GM18511 (cell line): Measurements from ENCODE around the gene ZNF407.
A peak's percentile ranks its signal among the peaks of the same experiment; 100 is the strongest.

Source experiments
- ATAC-seq: cut with Tn5 transposase; IDR thresholded peaks from one replicate; pipeline ENCODE4 v1.9.1; 2021; ENCODE audit warnings: mild to moderate bottlenecking, moderate library complexity; ENCODE audit not compliant: unreplicated experiment

The ZNF407 gene

DNA sequence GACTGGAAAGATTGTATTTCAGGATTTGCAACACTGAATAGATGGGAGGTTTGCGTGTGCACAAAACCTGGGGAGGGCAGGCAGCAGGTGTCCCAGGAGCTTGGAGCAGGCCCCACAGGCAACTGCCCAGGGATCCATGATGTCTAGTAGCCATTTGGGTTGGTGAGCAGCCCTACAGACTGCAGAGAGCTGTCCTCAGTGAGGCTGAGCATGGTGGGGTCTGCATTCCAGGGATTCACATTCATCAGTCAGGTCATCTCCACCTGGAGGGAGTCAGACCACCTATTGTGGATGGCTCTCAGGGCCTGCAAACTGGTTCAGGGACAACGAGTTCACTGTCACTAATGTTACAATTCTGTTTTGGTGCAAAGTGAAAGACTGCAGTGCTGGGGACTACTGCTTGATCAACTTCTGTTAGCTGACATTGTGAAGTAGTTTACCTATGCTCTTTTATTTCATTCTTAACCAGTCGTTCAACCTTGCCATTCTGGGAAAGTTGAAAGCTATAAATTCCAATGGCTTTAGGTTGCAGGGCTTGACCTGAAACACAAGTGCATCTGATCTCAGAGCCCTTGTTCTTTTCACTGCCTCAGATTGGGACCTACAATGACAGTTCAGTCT lies 222.6 kb downstream of the ZNF407 start:
- no peak for ATAC-seq

DNA sequence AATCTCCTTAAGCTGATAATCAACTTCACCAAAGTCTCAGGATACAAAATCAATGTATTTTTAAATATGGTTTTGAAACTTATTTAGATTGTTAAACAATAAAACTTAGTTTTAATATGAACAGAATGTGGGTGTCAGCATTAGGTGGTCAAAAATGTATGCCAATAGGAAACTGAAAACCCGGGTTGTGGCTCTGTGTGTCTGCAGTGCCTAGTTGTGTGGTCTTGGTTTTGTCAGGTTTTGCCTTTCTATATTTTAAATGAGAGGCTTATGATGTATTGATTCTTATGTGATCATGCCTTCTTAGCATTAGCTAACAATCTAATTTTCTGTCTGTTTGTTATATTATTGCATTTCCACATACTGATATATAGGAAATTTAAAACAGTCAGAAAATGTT lies 227.8 kb downstream of the ZNF407 start:
- ATAC-seq, result peak; percentile 52

DNA sequence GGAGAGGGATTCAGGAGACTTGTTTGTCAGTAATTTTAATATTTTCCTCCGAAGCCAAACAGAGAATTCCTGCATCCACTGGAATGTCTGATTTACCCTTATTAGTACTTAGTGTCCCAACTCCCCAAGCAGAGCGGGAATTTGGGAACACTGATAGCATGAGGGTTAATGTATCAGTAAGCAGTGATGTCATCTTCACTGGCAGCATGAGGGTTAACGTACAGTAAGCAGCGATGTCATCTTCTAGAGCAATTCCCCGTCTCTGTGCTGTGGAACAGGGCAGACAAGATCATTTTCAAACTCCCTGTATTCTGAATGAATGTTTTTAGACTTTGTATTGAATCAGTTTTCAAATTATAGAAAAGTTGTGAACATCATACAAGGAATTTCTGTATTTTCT lies 228.9 kb downstream of the ZNF407 start:
- ATAC-seq, result no peak

DNA sequence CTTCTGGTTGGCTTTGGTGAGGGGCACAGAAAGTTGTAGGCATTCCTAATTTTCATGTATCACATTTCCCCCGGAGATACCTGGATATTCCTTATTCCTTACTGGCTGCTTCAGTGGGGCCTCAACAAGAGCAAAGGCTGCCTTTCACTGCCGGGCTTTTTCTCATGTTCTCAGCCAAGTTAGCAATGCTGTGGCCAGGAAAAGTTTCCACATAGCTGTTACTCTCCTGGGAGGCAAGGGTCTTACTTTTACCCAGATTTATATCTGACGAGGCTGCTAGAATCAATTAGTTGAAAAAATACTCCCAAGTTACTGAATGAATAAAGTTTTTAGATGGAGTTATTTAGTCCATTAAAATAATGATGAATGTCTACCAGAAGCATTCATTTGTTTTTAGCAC lies 230.5 kb downstream of the ZNF407 start:
- ATAC-seq, result no peak

DNA sequence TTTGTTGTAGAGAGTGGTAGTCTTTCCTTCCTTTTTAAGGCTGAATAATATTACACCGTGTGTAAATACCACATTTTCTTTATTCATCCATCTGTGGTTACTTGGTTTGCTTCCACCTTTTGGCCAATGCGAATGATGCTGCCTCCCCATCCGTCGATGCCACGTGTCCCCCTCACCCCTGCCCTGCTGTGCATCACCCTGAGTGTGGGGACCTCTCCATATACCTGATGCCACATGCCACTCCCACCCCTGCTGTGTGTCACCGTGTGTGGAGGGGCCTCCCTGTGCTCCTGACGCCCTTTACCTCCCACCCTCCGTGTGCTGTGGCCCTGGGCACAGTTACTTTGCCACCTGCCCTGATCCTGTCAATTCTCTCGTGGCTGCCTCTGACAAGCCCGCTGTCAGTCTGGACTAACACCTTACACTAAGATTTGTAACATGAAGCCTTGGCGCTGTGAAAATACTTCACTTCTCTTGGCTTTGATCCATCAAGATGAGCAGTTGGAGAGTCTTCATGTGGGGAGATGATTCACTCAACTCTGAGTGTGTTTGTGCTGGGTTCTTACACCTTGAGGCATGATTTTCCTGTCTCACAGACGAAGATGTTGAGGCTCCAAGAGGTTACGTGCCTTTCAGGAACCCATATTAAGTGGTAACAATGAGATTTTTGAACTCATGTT lies 234.0 kb downstream of the ZNF407 start:
- ATAC-seq, result no peak

DNA sequence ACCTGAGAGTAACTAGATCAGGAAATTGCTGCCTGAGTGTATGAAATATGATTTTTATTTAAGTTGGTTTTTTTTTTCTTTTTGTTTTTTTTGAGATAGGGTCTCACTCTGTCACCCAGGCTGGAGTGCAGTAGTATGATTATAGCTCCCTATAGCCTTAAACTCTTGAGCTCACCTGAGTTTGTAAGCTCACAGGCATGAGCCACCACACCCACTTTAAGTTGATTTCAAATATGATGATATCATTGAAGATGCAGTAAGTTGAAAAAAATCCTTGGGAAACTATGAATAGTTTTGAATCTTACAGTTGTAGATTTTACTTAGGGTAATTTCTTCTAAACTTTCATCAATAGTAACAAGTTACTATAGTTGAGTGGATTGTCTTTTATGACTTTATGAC lies 234.7 kb downstream of the ZNF407 start:
- ATAC-seq, result no peak

DNA sequence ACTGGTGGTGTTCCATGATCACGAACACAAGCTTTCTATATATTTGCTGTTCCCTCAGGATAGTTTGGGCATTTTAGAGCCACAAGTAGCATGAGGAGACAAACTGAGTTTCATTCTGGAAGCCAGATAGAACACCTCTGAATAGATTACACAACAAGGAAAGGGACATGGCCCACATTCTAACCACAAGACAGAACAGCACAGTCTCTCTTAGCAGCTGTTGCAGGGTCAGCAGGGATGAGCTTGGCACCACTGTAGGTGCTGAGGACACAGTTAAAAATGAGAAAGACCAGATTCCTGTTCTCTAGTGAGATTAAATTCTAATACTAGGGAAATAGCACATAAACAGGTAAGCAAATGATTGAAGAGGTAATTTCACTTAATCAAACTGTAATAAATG lies 235.3 kb downstream of the ZNF407 start:
- ATAC-seq, result no peak

DNA sequence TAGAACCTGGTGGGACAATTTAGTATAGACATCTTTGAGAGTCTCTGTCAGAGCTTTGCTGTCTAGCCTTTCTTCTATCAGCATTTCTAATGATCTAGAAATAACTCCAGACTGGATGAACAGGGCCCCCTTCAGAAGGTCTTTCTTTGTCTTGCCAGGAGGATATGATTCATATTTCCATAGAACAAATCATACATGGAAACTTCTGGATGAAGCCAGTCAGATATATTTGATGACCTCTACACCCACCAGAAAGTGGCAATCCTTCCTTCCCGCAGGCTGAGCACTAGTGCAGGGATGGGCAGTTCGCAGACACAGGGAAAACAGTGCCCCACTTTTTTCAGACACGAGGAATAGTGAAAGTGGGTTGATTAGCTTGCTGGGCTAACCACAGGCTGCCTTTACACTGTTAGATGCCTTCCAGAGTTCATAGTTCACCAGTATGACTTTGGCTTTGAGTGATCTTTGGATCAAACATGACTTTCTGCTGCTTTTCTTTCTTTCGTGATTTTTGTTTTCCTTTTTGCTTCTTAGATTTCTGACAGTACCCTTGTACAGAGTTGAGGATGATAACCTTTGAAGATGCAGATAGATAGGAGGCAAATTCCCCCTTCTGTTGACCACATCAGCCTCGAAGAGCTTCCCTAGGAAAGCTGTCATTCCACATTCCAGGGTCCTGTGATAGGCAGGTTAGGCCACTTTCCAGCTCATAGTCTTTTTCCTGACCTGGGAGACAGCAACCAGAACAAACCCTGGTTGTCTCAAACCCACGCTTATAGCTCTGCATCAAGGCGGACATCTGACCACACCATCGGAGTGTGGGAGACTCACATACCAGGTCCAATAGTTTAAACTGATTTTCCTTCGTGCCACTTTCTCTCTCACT lies 237.0 kb downstream of the ZNF407 start:
- ATAC-seq, result no peak

DNA sequence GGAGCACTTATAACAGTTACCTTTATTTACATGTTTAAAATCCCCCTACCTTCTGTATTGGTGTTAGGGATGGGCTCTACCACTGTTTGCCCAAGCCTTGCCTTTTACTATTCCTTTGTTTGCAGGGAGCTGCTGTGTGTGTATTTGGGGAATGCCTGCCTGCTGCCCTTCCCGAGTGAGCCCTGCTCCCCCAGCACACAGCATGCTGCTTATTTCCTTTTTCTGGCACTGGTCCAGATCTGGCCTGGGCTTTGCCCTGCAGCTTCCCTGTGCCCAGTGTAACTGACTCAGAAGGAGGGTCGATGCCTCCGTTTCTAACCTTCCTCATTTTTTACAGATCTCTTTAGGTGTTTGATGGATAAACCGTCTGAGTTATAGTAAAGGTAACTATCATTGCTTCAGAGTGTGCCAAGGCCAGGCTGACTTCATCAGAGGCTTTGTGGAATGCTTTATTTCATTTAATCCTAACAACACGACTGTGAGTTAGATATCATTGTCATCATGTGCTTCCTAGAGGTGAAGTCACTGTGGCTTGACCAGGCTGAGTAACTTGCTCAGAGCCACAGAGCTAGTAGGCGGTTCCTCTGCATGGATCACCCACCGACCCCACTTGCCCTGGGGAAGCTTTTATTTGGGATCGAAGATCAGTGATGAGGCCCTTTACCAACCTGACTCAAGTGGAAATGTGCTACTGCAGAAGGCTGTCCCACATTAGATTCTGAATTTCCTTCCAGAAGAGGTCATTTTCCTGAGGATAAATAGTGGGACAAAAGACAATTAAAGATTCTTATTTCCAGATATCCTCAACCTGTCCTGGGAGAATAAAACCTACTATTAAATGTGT lies 238.8 kb downstream of the ZNF407 start:
- no peak for ATAC-seq

DNA sequence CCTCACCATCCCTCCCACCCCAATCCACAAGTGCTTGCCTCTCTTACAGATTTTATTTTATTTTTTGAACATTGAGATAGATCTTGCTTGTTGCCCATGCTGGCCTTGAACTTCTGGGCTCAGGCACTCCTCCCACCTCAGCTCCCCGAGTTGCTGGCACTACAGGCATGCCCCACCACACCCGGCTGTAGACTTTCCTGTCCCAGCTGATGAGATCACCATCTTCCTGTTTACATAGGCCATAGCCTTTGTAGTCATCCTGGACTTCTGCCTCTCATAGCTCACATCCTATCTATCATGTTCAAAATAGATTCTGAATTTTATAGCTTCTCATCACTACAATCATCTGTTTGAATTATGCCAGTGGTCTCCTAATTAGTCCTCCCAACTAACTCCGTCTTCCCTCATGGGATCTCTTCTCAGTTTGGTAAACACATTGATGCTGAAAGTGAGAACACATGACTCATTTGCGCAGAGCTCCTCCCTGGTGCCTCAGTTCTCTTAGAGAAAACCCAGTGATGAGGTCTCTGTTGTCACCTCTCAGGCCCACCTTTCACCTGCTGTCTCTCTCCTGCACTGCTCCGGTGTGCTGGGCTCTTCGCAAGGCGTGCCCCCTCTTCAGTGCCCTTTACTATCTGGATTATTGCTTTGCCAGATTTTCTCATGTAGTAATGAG lies 243.0 kb downstream of the ZNF407 start:
- no peak for ATAC-seq

DNA sequence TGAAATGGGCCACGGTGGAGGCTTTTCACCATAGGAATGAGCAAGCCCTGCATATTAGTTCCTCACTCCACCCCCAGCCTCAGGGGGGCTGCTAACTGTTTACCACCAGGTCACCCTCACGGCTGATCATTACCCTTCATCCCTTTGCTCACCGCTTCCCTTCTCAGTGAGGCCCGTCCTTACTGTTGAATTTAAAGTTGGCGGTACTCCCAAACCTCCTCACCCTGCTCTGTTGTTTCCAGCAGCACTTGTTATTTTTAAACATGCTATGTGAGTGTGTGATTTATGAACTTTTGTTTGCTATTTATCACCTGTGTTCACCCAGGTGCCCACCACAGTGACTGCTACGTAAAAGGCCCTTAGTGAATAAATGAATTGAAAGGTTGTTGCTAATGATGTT lies 243.6 kb downstream of the ZNF407 start:
- ATAC-seq, result no peak

DNA sequence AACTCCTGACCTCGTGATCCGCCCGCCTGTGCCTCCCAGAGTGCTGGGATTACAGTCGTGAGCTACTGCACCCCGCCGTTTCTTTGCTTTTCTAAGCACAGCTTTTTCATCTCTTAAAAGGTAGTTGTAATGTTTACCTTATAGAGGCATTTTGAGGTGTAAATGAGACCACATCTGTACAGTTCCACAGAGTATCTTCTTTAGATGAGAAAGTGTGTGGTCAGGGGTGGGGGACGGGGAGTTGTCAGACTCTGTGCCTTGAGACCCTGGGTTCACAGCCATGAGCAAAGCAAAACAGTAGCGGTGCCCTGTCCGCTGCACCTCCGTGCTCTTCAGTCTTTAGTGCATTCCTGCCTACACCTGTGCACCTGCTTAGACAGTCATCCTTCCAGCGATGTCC lies 251.6 kb downstream of the ZNF407 start:
- ATAC-seq, result no peak

DNA sequence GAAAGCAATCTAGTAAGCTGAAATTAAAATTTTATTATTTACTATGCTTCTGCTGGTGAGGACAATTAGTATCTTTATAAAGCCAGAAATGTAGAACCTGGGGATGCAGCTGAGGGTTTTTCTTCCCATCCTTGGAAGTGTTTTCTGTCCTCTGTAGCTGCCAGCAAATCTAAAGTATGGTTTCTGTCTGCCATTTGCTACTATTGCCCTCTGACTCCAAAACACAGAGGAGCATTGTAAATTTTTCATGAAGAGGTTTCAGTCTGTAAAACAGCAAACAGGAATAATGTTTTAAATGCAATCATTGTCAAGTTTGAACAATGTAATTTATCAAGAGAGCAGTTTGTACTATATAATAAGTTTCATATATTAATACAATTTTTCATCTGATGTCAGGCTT lies 258.8 kb downstream of the ZNF407 start:
- no peak for ATAC-seq

DNA sequence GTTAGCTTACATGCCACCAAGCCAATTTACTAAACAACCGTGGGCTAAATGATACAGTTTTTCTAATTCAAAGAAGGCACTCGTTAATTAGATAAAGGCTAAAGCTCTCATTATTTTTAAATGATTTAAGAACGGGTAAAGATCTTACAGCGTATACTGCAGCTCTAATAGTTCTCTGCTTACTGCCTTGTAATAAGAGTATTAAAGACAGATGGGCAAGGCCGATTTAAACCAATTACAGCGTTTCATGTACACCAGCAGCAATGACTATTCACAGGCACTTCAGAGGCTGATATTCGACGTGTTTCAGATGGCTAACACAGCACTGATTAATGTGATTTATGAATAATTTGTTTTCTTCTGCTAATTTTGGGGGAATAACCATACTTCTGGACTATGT lies 259.3 kb downstream of the ZNF407 start:
- ATAC-seq, result no peak

DNA sequence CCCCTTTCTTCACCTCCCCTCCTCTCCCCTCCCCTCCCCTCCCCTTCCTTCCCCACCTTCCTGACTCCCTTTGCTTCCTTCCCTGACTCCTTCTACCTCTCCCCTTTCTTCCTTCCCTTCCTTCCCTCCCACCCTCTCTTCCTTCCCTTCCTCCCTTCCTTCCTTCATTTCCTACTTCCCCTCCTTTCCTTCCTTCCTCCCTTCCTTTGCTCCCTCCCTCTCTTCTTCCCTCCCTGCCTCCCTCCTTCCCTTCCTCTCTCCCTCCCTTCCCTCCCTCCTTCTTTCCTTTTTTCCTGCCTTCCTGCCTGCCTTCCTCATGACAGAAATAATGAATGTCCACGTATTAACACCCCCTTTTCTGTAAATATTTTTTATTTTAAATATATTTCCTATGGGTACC lies 260.2 kb downstream of the ZNF407 start:
- ATAC-seq, result no peak

DNA sequence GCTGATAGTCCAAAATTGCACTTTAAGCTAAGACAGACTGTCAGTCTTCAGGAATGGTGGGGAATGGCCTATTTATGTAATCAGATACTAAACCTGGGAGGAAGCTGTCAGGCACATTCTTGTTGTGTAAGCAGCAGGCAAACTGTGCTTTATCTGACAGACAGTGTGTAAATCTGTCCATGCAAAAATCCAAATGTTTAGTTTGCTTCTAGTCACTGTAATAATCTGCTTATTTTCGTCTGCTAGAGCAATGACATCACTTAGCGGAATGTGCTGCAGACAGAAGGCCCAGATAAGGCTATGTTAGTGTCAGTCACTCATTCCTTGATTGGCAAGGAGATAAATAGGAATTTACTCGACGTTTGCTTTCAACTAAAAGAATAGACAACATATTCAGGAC lies 263.5 kb downstream of the ZNF407 start:
- no peak for ATAC-seq

DNA sequence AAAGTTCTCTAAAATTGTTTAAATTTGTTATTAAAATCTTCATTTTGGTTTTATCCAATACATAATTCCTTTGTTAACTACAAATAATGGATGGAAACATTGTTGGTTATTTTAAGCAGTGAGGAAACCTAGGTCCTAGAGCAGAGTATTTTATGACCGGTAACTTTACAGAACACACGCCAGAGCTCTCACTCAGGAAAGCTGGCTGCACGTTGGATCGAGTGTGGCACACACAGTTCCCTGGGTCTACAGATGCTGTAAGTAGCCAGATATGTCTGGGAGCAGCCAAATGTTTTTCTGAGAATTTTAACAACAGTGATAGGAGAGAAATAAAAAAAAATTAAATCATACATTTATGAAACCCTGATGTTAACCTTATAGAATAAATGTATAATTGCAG lies 264.4 kb downstream of the ZNF407 start:
- ATAC-seq, result no peak

DNA sequence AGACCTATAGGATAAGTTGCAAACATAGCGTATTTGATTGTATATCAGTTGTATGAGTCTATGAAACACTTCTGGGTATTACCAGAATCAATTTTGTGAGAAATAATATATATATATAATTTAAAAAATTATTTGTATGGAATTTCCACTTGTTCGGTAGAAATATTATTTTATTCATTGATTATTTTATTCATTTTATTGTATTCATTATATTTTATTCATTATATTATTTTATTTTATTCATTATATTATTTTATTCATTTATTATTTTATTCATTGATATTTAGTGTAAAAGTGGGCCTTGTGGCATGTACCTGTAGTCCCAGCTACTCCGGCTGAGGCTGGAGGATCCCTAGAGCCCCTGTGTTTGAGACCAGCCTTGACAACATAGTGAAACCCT lies 268.9 kb downstream of the ZNF407 start:
- ATAC-seq, result no peak

DNA sequence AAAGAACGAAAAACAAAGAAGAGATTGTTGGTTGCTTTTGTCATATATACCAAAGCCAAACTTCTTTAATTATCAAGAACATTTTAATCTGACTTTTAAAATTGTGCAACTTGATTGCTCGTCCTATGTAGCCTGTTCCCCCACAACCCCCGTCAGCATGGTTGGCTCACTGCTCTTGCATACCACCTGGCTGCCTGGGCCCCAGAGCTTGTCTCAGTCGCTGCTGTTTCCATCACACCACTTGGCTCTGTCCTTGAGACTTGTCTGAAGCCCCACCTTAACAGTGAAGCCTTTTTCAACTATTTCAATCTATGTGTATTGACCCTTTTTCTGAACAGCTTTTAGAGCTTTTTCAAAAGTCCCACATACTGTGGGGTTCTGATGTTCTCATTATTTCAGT lies 270.8 kb downstream of the ZNF407 start:
- no peak for ATAC-seq
